Prostate gland (tissue), 2 donors: Measurements from ENCODE around the gene RANGRF.

Experiments used
- POLR2AphosphoS5 ChIP-seq: sonication (generic); formaldehyde crosslinking; IDR thresholded peaks from one replicate; pipeline ENCODE4 v1.6.1; 2017; ENCODE audit warnings: antibody characterized with exemption
- TF ChIP-seq, protein P1 (sequence below), 4 experiments: fragments of 200-600 bp in 2 of 4; fragments of 450-650 bp in 2 of 4; sonication (generic) in 2 of 4; IDR thresholded peaks; 1 replicate in 3 of 4; 2 replicates in 1 of 4; pipeline ENCODE4 v1.5.1; 2016 to 2019; ENCODE audit warnings: antibody characterized with exemption in 4 of 4, mild to moderate bottlenecking in 2 of 4, moderate library complexity in 2 of 4

DNA sequence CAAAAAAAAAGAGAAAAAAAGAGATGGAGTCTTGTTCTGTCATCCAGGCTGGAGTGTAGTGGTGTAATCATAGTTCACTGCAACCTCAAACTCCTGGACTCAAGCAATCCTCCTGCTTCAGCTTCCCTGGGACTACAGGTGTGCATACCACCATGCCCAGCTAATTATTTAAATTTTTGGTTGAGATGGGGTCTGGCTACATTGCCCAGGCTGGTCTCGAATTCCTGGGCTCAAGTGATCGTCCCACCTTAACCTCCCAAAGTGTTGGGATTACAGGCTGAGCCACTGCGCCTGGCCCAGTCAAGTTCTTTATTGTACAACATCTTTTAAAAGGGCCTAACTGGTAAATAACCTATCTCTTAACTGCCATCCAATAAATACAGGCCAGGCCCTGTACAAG lies 6.1 kb upstream of the RANGRF start:
- TF ChIP-seq, protein P1, sequence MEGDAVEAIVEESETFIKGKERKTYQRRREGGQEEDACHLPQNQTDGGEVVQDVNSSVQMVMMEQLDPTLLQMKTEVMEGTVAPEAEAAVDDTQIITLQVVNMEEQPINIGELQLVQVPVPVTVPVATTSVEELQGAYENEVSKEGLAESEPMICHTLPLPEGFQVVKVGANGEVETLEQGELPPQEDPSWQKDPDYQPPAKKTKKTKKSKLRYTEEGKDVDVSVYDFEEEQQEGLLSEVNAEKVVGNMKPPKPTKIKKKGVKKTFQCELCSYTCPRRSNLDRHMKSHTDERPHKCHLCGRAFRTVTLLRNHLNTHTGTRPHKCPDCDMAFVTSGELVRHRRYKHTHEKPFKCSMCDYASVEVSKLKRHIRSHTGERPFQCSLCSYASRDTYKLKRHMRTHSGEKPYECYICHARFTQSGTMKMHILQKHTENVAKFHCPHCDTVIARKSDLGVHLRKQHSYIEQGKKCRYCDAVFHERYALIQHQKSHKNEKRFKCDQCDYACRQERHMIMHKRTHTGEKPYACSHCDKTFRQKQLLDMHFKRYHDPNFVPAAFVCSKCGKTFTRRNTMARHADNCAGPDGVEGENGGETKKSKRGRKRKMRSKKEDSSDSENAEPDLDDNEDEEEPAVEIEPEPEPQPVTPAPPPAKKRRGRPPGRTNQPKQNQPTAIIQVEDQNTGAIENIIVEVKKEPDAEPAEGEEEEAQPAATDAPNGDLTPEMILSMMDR (IDR thresholded peaks at IDR 0.05), result no peak
- no peak for TF ChIP-seq POLR2AphosphoS5
